Panc1 (cell line): Measurements from ENCODE around the gene WHRN. TPM values are rescaled to one million over a fixed set of nuclear protein-coding genes. Genes with fewer than 3 reads are reported as not detected.

Experiments used
- ATAC-seq: fragments of 200-7000 bp; cut with Tn5 transposase; 2 replicates; pipeline ENCODE4 v1.9.1; 2020; ENCODE audit warnings: mild to moderate bottlenecking, moderate library complexity
- BruUV-seq: library from RNA; stranded (reverse); fragments of 400-500 nt; replicated peaks from 2 replicates; lab custom pipeline; 2021; lab: Mats Ljungman, UMichigan
- CTCF ChIA-PET: fragments of 300-600 bp; sonication (Branson Sonifier 250); formaldehyde crosslinking; loops from one replicate; lab custom pipeline; 2022; ENCODE audit warnings: antibody characterized with exemption; lab: Charles Lee
- POLR2A ChIA-PET: fragments of 300-600 bp; sonication (Branson Sonifier 250); formaldehyde crosslinking; loops from one replicate; lab custom pipeline; 2022; ENCODE audit warnings: antibody characterized with exemption; lab: Charles Lee
- DNase-seq: peaks from one replicate; pipeline ENCODE4 v3.0.0-alpha.2; 2010; ENCODE audit warnings: low read depth, low spot score
- H3K27ac ChIP-seq: 2 replicates; pipeline ENCODE4 v1.5.1; 2011; ENCODE audit warnings: mild to moderate bottlenecking, low read length, inconsistent platforms
- H3K27me3 ChIP-seq: fragments of 200-500 bp; sonication (Bioruptor generic); 2 replicates; pipeline ENCODE4 v1.6.0; 2014; ENCODE audit warnings: low read length, inconsistent platforms; ENCODE audit not compliant: control insufficient read depth, insufficient read depth
- H3K36me3 ChIP-seq: fragments of 200-500 bp; sonication (Bioruptor generic); 2 replicates; pipeline ENCODE4 v1.5.1; 2014; ENCODE audit warnings: inconsistent platforms, mild to moderate bottlenecking, low read length, moderate library complexity; ENCODE audit not compliant: control insufficient read depth, insufficient read depth
- H3K4me1 ChIP-seq: 2 replicates; pipeline ENCODE4 v1.5.1; 2011; ENCODE audit warnings: inconsistent platforms, mild to moderate bottlenecking, low read length, moderate library complexity; ENCODE audit not compliant: control insufficient read depth, insufficient read depth
- H3K4me3 ChIP-seq, 2 experiments: 2 replicates each; pipeline ENCODE4 v1.5.1; 2011 to 2012; ENCODE audit warnings: low read depth in 2 of 2, low read length in 2 of 2, mild to moderate bottlenecking in 2 of 2, inconsistent platforms in 1 of 2, moderate library complexity in 1 of 2
- H3K9me3 ChIP-seq: fragments of 200-500 bp; sonication (Bioruptor generic); 2 replicates; pipeline ENCODE4 v1.5.1; 2014; ENCODE audit warnings: low read depth, mild to moderate bottlenecking, inconsistent platforms, low read length, moderate library complexity; ENCODE audit not compliant: control insufficient read depth, insufficient read depth
- POLR2AphosphoS5 ChIP-seq: IDR thresholded peaks from 2 replicates; pipeline ENCODE4 v1.6.1; 2012; ENCODE audit warnings: mild to moderate bottlenecking, low read depth, low read length, moderate library complexity
- SIN3A ChIP-seq: IDR thresholded peaks from 2 replicates; pipeline ENCODE4 v1.6.1; 2012; ENCODE audit warnings: low read depth, mild to moderate bottlenecking, low read length, moderate library complexity, borderline replicate concordance; ENCODE audit not compliant: insufficient read depth
- TCF7L2 ChIP-seq: IDR thresholded peaks from 2 replicates; pipeline ENCODE4 v1.6.1; 2011; ENCODE audit warnings: mild to moderate bottlenecking, low read depth, low read length, inconsistent platforms
- in situ Hi-C: cut with HindIII; loops from 2 replicates; pipeline ENCODE4 v1.10.0; 2016; ENCODE audit warnings: low sequenced_read_pairs, low pct_unique_long_range_greater_than_20kb
- intact Hi-C: fragments of 100-400 bp; cut with micrococcal nuclease; formaldehyde crosslinking; loops from one replicate; pipeline ENCODE4 v1.10.0; 2022; ENCODE audit not compliant: unreplicated experiment
- total RNA-seq: library from RNA; stranded (reverse); gene quantifications from one replicate; pipeline ENCODE4 v1.2.1, GENCODE V29; 2021; ENCODE audit not compliant: unreplicated experiment
- TF ChIP-seq, protein P1 (sequence below): fragments of 450-650 bp; IDR thresholded peaks from 2 replicates; pipeline ENCODE4 v1.5.1; 2017; ENCODE audit warnings: mild to moderate bottlenecking
- TF ChIP-seq, protein P2 (sequence below), 2 experiments: IDR thresholded peaks; 2 replicates each; pipeline ENCODE4 v1.6.1; 2011 to 2012; ENCODE audit warnings: low read depth in 2 of 2, control low read depth in 1 of 2, low read length in 1 of 2, mild to moderate bottlenecking in 1 of 2, moderate library complexity in 1 of 2; ENCODE audit not compliant: insufficient read depth in 1 of 2

Gene WHRN
- total RNA-seq, 1 experiment from 2014 or later, result 18.0 TPM

DNA sequence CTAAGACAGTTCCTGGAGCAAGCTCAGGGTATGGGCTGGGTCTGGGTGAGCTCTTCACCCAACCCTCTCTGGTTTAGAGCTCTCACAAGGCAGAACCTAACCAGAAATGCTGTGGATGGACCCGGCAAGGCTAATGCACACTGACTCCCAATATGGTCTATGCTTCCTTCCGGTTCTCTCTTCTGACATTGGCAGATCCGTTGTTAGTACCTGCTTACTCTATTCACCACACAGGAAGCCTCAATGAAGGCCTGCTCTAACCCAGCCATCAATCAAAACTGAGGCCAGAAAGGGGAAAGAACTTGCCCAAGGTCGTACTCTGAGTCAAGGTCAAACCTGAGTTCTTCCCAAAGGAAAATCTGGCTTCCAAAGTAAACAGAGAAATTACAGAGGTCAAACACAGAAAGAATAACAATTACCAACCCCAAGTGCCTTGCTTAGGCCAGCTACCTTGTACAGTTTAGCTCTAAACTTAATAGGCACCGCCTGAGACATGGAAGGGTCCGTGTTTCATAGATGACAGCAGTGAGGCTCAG lies 71.5 kb downstream of the WHRN start:
- no peaks in the 10 kb centered on the region for H3K27me3 ChIP-seq
- no peak overlapping the region for H3K4me3 ChIP-seq
- BruUV-seq, result no TSS peak
- in situ Hi-C loops (no loop called here), intact Hi-C loops (no loop called here)
- no peak overlapping the region for H3K27ac ChIP-seq
- H3K4me1 ChIP-seq, result no peaks in the 10 kb centered on the region
- TF ChIP-seq POLR2AphosphoS5 (no peak), TCF7L2 (no peak), SIN3A (no peak)
- TF ChIP-seq, protein P1, sequence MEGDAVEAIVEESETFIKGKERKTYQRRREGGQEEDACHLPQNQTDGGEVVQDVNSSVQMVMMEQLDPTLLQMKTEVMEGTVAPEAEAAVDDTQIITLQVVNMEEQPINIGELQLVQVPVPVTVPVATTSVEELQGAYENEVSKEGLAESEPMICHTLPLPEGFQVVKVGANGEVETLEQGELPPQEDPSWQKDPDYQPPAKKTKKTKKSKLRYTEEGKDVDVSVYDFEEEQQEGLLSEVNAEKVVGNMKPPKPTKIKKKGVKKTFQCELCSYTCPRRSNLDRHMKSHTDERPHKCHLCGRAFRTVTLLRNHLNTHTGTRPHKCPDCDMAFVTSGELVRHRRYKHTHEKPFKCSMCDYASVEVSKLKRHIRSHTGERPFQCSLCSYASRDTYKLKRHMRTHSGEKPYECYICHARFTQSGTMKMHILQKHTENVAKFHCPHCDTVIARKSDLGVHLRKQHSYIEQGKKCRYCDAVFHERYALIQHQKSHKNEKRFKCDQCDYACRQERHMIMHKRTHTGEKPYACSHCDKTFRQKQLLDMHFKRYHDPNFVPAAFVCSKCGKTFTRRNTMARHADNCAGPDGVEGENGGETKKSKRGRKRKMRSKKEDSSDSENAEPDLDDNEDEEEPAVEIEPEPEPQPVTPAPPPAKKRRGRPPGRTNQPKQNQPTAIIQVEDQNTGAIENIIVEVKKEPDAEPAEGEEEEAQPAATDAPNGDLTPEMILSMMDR, result no peak
- TF ChIP-seq, protein P2, sequence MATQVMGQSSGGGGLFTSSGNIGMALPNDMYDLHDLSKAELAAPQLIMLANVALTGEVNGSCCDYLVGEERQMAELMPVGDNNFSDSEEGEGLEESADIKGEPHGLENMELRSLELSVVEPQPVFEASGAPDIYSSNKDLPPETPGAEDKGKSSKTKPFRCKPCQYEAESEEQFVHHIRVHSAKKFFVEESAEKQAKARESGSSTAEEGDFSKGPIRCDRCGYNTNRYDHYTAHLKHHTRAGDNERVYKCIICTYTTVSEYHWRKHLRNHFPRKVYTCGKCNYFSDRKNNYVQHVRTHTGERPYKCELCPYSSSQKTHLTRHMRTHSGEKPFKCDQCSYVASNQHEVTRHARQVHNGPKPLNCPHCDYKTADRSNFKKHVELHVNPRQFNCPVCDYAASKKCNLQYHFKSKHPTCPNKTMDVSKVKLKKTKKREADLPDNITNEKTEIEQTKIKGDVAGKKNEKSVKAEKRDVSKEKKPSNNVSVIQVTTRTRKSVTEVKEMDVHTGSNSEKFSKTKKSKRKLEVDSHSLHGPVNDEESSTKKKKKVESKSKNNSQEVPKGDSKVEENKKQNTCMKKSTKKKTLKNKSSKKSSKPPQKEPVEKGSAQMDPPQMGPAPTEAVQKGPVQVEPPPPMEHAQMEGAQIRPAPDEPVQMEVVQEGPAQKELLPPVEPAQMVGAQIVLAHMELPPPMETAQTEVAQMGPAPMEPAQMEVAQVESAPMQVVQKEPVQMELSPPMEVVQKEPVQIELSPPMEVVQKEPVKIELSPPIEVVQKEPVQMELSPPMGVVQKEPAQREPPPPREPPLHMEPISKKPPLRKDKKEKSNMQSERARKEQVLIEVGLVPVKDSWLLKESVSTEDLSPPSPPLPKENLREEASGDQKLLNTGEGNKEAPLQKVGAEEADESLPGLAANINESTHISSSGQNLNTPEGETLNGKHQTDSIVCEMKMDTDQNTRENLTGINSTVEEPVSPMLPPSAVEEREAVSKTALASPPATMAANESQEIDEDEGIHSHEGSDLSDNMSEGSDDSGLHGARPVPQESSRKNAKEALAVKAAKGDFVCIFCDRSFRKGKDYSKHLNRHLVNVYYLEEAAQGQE (IDR thresholded peaks at IDR 0.05; ENCODE audit: insufficient read depth in 1 of 2, low read depth in 2 of 2, low read length in 1 of 2), result no peak
- POLR2A ChIA-PET, result no interaction called here
- ATAC-seq, result no peak
- CTCF ChIA-PET, result no interaction called here
- no peak for DNase-seq
- no peaks in the 10 kb centered on the region for H3K36me3 ChIP-seq
- H3K9me3 ChIP-seq, result no peaks in the 10 kb centered on the region

DNA sequence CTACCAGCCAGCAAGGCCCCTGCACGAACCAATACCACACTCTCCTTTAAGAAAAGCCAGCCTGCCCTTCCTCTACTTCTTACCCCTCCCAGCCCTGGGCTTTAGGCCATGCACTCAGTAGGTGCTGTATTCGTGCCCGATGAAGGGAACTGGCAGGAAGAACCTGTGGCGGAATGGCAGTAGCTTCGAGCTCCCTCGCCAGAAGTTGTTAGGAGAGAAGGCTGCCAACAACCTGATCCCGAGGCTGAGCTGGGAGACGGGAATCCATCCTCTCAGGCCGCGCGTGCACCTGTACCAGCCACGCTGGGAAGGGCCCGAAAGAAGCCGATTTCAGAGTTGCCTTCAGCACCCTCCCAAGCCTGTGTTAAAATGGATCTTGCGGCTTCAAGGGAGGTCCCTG lies 72.2 kb downstream of the WHRN start:
- no peaks in the 10 kb centered on the region for H3K27me3 ChIP-seq
- TF ChIP-seq TCF7L2 (no peak), SIN3A (no peak), POLR2AphosphoS5 (no peak)
- TF ChIP-seq, protein P1, result no peak
- TF ChIP-seq, protein P2 (IDR thresholded peaks at IDR 0.05; ENCODE audit: insufficient read depth in 1 of 2, low read depth in 2 of 2, low read length in 1 of 2), result no peak
- H3K36me3 ChIP-seq, result no peaks in the 10 kb centered on the region
- intact Hi-C loops (no loop called here), in situ Hi-C loops (no loop called here)
- H3K9me3 ChIP-seq, result no peaks in the 10 kb centered on the region
- POLR2A ChIA-PET, result no interaction called here
- ATAC-seq, result no peak
- H3K4me1 ChIP-seq, result no peaks in the 10 kb centered on the region
- DNase-seq, result no peak
- CTCF ChIA-PET, result interaction anchor here (0.6 kb wide), 1 partner anchor 59 kb away, joined by 3 read pairs; no protein-coding TSS in a partner anchor
- no peak overlapping the region for H3K27ac ChIP-seq
- no TSS peak for BruUV-seq
- H3K4me3 ChIP-seq, result no peak overlapping the region
